GM19043 (cell line): Measurements from ENCODE around the gene UQCC3.

ENCODE experiments used
- ATAC-seq: cut with Tn5 transposase; IDR thresholded peaks from one replicate; pipeline ENCODE4 v1.9.1; 2021; ENCODE audit warnings: low read depth; ENCODE audit not compliant: unreplicated experiment

Gene UQCC3

GRCh38 chr11:62719302-62719978 lies 48.0 kb downstream of the UQCC3 start:
- no peak for ATAC-seq

- ATAC-seq = no peak
Measured at GRCh38 chr11:62721994-62722393, 50.5 kb downstream of the UQCC3 start.
